MM.1S (cell line): Measurements from ENCODE around the gene HS3ST4.

Experiments used
- CTCF ChIP-seq: fragments of 300-600 bp; sonication (generic); IDR thresholded peaks from 2 replicates; pipeline ENCODE4 v1.5.1; 2016; ENCODE audit warnings: antibody characterized with exemption, low read length, mixed read lengths
- EZH2 ChIP-seq: fragments of 300-600 bp; sonication (generic); optimal IDR thresholded peaks from 2 replicates; pipeline ENCODE3; 2017; ENCODE audit warnings: low read depth, mild to moderate bottlenecking, antibody characterized with exemption, low read length, mixed read lengths

GRCh38 chr16:26139884-26140283 is 448.1 kb downstream of the HS3ST4 start:
- TF ChIP-seq EZH2 (no peak), CTCF (no peak)
